ENCODE measurements around the gene COASY. TPM values are rescaled to one million over a fixed set of nuclear protein-coding genes. Genes with fewer than 3 reads are reported as not detected.

Gene COASY
- total and polyA plus RNA-seq, 2 experiments from 2014 or later: 60.1 to 72.1 TPM

DNA sequence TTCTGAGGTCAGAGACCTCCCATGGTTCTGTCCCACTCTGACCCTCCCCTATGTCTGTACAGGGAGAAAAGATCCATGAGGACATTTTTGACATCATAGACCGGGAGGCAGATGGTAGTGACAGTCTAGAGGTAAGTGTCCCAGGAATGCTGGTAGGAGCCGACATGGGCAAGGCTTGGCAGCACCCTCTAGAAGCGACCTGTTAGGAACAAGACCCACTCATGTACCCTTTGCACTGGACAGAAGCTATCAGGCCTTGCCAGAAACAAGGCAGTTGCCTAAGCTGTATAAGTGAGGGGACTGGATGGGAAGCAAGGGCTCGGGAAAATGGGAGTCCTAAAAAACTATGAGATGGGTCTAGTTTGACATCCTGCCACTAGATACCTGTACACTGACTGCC is 50.1 kb downstream of the COASY start (continued):
- TF ChIP-seq, protein P1, sequence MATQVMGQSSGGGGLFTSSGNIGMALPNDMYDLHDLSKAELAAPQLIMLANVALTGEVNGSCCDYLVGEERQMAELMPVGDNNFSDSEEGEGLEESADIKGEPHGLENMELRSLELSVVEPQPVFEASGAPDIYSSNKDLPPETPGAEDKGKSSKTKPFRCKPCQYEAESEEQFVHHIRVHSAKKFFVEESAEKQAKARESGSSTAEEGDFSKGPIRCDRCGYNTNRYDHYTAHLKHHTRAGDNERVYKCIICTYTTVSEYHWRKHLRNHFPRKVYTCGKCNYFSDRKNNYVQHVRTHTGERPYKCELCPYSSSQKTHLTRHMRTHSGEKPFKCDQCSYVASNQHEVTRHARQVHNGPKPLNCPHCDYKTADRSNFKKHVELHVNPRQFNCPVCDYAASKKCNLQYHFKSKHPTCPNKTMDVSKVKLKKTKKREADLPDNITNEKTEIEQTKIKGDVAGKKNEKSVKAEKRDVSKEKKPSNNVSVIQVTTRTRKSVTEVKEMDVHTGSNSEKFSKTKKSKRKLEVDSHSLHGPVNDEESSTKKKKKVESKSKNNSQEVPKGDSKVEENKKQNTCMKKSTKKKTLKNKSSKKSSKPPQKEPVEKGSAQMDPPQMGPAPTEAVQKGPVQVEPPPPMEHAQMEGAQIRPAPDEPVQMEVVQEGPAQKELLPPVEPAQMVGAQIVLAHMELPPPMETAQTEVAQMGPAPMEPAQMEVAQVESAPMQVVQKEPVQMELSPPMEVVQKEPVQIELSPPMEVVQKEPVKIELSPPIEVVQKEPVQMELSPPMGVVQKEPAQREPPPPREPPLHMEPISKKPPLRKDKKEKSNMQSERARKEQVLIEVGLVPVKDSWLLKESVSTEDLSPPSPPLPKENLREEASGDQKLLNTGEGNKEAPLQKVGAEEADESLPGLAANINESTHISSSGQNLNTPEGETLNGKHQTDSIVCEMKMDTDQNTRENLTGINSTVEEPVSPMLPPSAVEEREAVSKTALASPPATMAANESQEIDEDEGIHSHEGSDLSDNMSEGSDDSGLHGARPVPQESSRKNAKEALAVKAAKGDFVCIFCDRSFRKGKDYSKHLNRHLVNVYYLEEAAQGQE (IDR thresholded peaks at IDR 0.05; ENCODE audit: unreplicated experiment): no peak
- no peak for TF ChIP-seq CREB1 (CRISPR knock-in tag; IDR thresholded peaks at IDR 0.05; ENCODE audit: low read depth)

DNA sequence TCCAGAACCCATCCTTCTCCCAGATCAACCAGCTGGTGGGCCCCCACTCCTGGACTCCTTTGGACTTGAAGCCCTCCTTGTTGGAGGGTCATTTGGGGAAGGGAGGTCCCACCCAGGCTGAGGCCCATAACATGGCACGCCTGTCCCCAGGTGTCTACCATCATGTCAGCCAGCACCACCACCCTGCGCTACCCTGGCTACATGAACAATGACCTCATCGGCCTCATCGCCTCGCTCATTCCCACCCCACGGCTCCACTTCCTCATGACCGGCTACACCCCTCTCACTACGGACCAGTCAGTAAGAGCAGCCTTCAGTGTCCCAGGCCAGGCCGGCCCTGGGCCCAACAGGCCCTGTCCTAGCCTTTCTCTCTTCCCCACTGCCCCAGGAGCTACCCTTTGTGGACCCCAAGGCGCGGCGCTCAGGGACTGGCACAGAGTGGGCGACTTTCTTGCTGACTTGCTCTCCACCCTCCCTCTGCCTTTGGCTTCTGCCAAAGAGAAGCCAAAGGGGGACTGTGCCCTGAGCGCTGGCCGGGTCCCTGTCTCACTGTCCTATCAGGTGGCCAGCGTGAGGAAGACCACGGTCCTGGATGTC is 51.8 kb downstream of the COASY start:
- Histone ChIP-seq H3K4me3 (no peak overlapping the region), H3K27ac (ENCODE audit: low read depth) (no peak overlapping the region), H3K4me1 (ENCODE audit: insufficient read depth) (peaks cover 12% of the 10 kb centered on the region), H3K36me3 (ENCODE audit: insufficient read depth) (peaks cover 17% of the 10 kb centered on the region), H3K4me2 (no peak overlapping the region), H4K20me1 (replicated peaks; ENCODE audit: insufficient read depth) (peaks cover 17% of the 10 kb centered on the region), H3F3A (replicated peaks; ENCODE audit: low read depth) (peaks cover 8% of the 10 kb centered on the region; the same call in 1 of the 2 replicates), H2AFZ (no peak overlapping the region), H3K79me2 (replicated peaks; ENCODE audit: insufficient read depth) (peaks cover 13% of the 10 kb centered on the region), H3K27me3 (ENCODE audit: insufficient read depth) (no peaks in the 10 kb centered on the region), H3K9me2 (ENCODE audit: insufficient read depth) (no peaks in the 10 kb centered on the region)
- Mint-ChIP-seq H3K27ac (no peak overlapping the region), H3K27me3 (ENCODE audit: insufficient read depth, low read depth, poor library complexity) (peaks cover 7% of the 10 kb centered on the region), H3K4me1 (peaks cover 9% of the 10 kb centered on the region; the same call in 2 of the 3 replicates), H3K4me3 (no peak overlapping the region), H3K36me3 (ENCODE audit: low read depth) (peaks cover 50% of the 10 kb centered on the region), H3K9me3 (no peaks in the 10 kb centered on the region; the same call in 2 of the 3 replicates)
- ATAC-seq (no peak), DNase-seq (ENCODE audit: low spot score) (no peak)
- TF ChIP-seq, protein P2, sequence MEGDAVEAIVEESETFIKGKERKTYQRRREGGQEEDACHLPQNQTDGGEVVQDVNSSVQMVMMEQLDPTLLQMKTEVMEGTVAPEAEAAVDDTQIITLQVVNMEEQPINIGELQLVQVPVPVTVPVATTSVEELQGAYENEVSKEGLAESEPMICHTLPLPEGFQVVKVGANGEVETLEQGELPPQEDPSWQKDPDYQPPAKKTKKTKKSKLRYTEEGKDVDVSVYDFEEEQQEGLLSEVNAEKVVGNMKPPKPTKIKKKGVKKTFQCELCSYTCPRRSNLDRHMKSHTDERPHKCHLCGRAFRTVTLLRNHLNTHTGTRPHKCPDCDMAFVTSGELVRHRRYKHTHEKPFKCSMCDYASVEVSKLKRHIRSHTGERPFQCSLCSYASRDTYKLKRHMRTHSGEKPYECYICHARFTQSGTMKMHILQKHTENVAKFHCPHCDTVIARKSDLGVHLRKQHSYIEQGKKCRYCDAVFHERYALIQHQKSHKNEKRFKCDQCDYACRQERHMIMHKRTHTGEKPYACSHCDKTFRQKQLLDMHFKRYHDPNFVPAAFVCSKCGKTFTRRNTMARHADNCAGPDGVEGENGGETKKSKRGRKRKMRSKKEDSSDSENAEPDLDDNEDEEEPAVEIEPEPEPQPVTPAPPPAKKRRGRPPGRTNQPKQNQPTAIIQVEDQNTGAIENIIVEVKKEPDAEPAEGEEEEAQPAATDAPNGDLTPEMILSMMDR (conservative IDR thresholded peaks at IDR 0.05; ENCODE audit: low read depth in 2 of 2): no peak
- TF ChIP-seq CREB1 (CRISPR knock-in tag; IDR thresholded peaks at IDR 0.05; ENCODE audit: low read depth): no peak
- TF ChIP-seq, protein P3, sequence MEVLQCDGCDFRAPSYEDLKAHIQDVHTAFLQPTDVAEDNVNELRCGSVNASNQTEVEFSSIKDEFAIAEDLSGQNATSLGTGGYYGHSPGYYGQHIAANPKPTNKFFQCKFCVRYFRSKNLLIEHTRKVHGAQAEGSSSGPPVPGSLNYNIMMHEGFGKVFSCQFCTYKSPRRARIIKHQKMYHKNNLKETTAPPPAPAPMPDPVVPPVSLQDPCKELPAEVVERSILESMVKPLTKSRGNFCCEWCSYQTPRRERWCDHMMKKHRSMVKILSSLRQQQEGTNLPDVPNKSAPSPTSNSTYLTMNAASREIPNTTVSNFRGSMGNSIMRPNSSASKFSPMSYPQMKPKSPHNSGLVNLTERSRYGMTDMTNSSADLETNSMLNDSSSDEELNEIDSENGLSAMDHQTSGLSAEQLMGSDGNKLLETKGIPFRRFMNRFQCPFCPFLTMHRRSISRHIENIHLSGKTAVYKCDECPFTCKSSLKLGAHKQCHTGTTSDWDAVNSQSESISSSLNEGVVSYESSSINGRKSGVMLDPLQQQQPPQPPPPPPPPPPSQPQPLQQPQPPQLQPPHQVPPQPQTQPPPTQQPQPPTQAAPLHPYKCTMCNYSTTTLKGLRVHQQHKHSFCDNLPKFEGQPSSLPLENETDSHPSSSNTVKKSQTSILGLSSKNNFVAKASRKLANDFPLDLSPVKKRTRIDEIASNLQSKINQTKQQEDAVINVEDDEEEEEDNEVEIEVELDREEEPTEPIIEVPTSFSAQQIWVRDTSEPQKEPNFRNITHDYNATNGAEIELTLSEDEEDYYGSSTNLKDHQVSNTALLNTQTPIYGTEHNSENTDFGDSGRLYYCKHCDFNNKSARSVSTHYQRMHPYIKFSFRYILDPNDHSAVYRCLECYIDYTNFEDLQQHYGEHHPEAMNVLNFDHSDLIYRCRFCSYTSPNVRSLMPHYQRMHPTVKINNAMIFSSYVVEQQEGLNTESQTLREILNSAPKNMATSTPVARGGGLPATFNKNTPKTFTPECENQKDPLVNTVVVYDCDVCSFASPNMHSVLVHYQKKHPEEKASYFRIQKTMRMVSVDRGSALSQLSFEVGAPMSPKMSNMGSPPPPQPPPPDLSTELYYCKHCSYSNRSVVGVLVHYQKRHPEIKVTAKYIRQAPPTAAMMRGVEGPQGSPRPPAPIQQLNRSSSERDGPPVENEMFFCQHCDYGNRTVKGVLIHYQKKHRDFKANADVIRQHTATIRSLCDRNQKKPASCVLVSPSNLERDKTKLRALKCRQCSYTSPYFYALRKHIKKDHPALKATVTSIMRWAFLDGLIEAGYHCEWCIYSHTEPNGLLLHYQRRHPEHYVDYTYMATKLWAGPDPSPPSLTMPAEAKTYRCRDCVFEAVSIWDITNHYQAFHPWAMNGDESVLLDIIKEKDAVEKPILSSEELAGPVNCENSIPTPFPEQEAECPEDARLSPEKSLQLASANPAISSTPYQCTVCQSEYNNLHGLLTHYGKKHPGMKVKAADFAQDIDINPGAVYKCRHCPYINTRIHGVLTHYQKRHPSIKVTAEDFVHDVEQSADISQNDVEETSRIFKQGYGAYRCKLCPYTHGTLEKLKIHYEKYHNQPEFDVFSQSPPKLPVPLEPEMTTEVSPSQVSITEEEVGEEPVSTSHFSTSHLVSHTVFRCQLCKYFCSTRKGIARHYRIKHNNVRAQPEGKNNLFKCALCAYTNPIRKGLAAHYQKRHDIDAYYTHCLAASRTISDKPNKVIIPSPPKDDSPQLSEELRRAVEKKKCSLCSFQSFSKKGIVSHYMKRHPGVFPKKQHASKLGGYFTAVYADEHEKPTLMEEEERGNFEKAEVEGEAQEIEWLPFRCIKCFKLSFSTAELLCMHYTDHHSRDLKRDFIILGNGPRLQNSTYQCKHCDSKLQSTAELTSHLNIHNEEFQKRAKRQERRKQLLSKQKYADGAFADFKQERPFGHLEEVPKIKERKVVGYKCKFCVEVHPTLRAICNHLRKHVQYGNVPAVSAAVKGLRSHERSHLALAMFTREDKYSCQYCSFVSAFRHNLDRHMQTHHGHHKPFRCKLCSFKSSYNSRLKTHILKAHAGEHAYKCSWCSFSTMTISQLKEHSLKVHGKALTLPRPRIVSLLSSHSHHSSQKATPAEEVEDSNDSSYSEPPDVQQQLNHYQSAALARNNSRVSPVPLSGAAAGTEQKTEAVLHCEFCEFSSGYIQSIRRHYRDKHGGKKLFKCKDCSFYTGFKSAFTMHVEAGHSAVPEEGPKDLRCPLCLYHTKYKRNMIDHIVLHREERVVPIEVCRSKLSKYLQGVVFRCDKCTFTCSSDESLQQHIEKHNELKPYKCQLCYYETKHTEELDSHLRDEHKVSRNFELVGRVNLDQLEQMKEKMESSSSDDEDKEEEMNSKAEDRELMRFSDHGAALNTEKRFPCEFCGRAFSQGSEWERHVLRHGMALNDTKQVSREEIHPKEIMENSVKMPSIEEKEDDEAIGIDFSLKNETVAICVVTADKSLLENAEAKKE (CRISPR knock-in tag; IDR thresholded peaks at IDR 0.05): no peak
- TF ChIP-seq NANOG (IDR thresholded peaks at IDR 0.05; ENCODE audit: borderline replicate concordance): no peak
- TF ChIP-seq, protein P1 (IDR thresholded peaks at IDR 0.05; ENCODE audit: unreplicated experiment): no peak
- no peak for TF ChIP-seq EZH2phosphoT487 (IDR thresholded peaks at IDR 0.05; ENCODE audit: unreplicated experiment)
- no peak for TF ChIP-seq JUNB (IDR thresholded peaks at IDR 0.05; ENCODE audit: unreplicated experiment)
- TF ChIP-seq ZNF331 (CRISPR knock-in tag; IDR thresholded peaks at IDR 0.05; ENCODE audit: low read depth): no peak

Measured in GM23338 (cell line).